Adrenal gland (tissue), 12 donors: ENCODE results near the gene ADGRL1. TPM values are rescaled to one million over a fixed set of nuclear protein-coding genes. Genes with fewer than 3 reads are reported as not detected.
"Not testable (repeated sequence)": the region's sequence is repeated elsewhere in the genome, so short reads cannot be mapped to it uniquely, and the experiment has no call there.

Experiments used
- DNase-seq, 7 donors: peaks; one replicate each; pipeline ENCODE4 v3.0.0-alpha.2; 2019 to 2020
- H3K27ac ChIP-seq, 5 donors: fragments of 200-600 bp; sonication (generic) in 4 of 5; 1 replicate in 3 of 5; 2 replicates in 2 of 5; pipeline versions ENCODE4 v1.5.1 to v1.8.0; 2016 to 2020; ENCODE audit warnings: mild to moderate bottlenecking in 1 of 5
- H3K27me3 ChIP-seq: fragments of 200-600 bp; 2 replicates; pipeline ENCODE4 v1.8.0; 2021
- H3K36me3 ChIP-seq, 2 donors: fragments of 200-600 bp; replicated peaks in 1 of 2; 1 replicate in 1 of 2; 2 replicates in 1 of 2; pipeline versions ENCODE4 v1.5.1 to v1.8.0; 2018 to 2022
- H3K4me1 ChIP-seq, 2 donors: fragments of 200-600 bp; replicated peaks in 1 of 2; 1 replicate in 1 of 2; 2 replicates in 1 of 2; pipeline versions ENCODE4 v1.5.1 to v1.8.0; 2018 to 2021
- H3K4me3 ChIP-seq, 4 donors: fragments of 200-600 bp; sonication (generic) in 3 of 4; one replicate each; pipeline ENCODE4 v1.5.1; 2016 to 2018
- H3K9me3 ChIP-seq, 3 donors: fragments of 200-600 bp; sonication (generic) in 1 of 3; replicated peaks in 1 of 3; 1 replicate in 2 of 3; 2 replicates in 1 of 3; pipeline versions ENCODE4 v1.5.1 to v1.8.0; 2016 to 2021
- CTCF ChIP-seq, 6 experiments: fragments of 450-650 bp in 4 of 6; fragments of 200-600 bp in 2 of 6; sonication (generic) in 1 of 6; IDR thresholded peaks; 1 replicate in 5 of 6; 2 replicates in 1 of 6; pipeline versions ENCODE4 v1.5.1 to v1.8.0; 2016 to 2021; ENCODE audit warnings: antibody characterized with exemption in 6 of 6, mild to moderate bottlenecking in 2 of 6, moderate library complexity in 1 of 6
- POLR2A ChIP-seq, 2 donors: fragments of 450-650 bp; IDR thresholded peaks; one replicate each; pipeline ENCODE4 v1.6.1; 2017; ENCODE audit warnings: antibody characterized with exemption in 2 of 2, mild to moderate bottlenecking in 2 of 2, moderate library complexity in 1 of 2
- WGBS, 4 donors: extraction: QIAGEN DNeasy Blood & Tissue Kit in 2 of 4; methylation state at CpG; one replicate each; pipeline versions ENCODE4 v1.1.5 to v1.1.7; 2013 to 2017; 5-methylcytosine and 5-hydroxymethylcytosine counted together
- intact Hi-C, 2 donors: fragments of 100-400 bp; cut with DNase I; formaldehyde crosslinking; loops; one replicate each; pipeline versions ENCODE4 v1.14.1 to v1.15.0; 2022 to 2023
- polyA plus RNA-seq, 3 donors: library from polyadenylated mRNA; stranded (reverse); fragments of 200-250 nt in 2 of 3; fragments of 350-450 nt in 1 of 3; fragmentation: Illumina TruSeq in 1 of 3; extraction: RNeasy Lipid Tissue Mini Kit (QIAGEN cat#74804) in 1 of 3; gene quantifications; one replicate each; pipeline ENCODE4 v1.2.3, GENCODE V29; 2013 to 2014
- total RNA-seq, 9 donors: library from RNA; depleted of rRNA in 4 of 9; stranded (reverse); fragments of >200 nt in 4 of 9; fragments of 120-200 nt in 1 of 9; fragmentation: NEBNext Ultra II Directional in 1 of 9; extraction: Animal tissue kit (Norgen Biotek cat#: 25700) in 1 of 9; gene quantifications; one replicate each; pipeline versions ENCODE4 v1.1.0 to v1.2.4, GENCODE V29; 2013 to 2023
- donor health status: healthy with polysubstance abuse.
- donor health status: Bipolar disorder and iron deficiency.
- donor health status: DM: yes; HTN: yes; CAD: no.
- donor health status: DM: no; HTN: no; CAD: no.
- donor health status: DM: no; HTN: no; CAD: no.
- donor health status: DM: yes; HTN: yes; CAD: no.

The ADGRL1 gene
- total and polyA plus RNA-seq, 12 donors = 2.2 to 25.7 (median 13.0) TPM

GRCh38 chr19:14214580-14214979, 8.6 kb upstream of the ADGRL1 start:
- intact Hi-C loops = no loop called here
- TF ChIP-seq POLR2A (IDR thresholded peaks at IDR 0.05) = no peak
- TF ChIP-seq CTCF (IDR thresholded peaks at IDR 0.05) = no peak
- Histone ChIP-seq H3K27me3 (peaks cover 4% of the 10 kb centered on the region), H3K27ac (no peak overlapping the region), H3K36me3 (no peaks in the 10 kb centered on the region), H3K4me3 (no peak overlapping the region), H3K4me1 (no peaks in the 10 kb centered on the region), H3K9me3 (no peaks in the 10 kb centered on the region)
- WGBS, 4 donors = 89 to 100% (median 95%) methylated on average over 2 of the region's 2 CpGs
- DNase-seq = no peak

- H3K27me3 ChIP-seq, H3K4me1 ChIP-seq, intact Hi-C loops, H3K27ac ChIP-seq, H3K36me3 ChIP-seq, H3K4me3 ChIP-seq, DNase-seq, H3K9me3 ChIP-seq: not testable (repeated sequence)
- WGBS, 4 donors = 42 to 73% (median 53%) methylated on average over 9 of the region's 9 CpGs
Observed at GRCh38 chr19:14210182-14210581, 4.2 kb upstream of the ADGRL1 start.

GRCh38 chr19:14209401-14209800, 3.4 kb upstream of the ADGRL1 start:
- DNase-seq, H3K4me3 ChIP-seq, H3K4me1 ChIP-seq, H3K36me3 ChIP-seq, intact Hi-C loops, H3K9me3 ChIP-seq, H3K27ac ChIP-seq, H3K27me3 ChIP-seq: not testable (repeated sequence)
- 0 to 3% (median 2%) methylated on average over 2 to 40 of the region's 40 CpGs for WGBS, 4 donors

GRCh38 chr19:14208496-14208895, 2.5 kb upstream of the ADGRL1 start:
- H3K27me3 ChIP-seq, H3K36me3 ChIP-seq, DNase-seq, H3K4me3 ChIP-seq, intact Hi-C loops, H3K4me1 ChIP-seq, H3K9me3 ChIP-seq, H3K27ac ChIP-seq: not testable (repeated sequence)
- 12 to 41% (median 36%) methylated on average over 2 to 9 of the region's 9 CpGs for WGBS, 4 donors

- DNase-seq, H3K4me1 ChIP-seq, H3K9me3 ChIP-seq, intact Hi-C loops, H3K36me3 ChIP-seq, H3K27me3 ChIP-seq: not testable (repeated sequence)
- Histone ChIP-seq H3K4me3 (peak overlapping the region in 1 of 4 donors; percentile 83), H3K27ac (peak overlapping the region in 1 of 5 donors; percentile 79)
- 38 to 50% (median 42%) methylated on average over 1 to 7 of the region's 7 CpGs for WGBS, 4 donors
Observed at GRCh38 chr19:14207796-14208195, 1.8 kb upstream of the ADGRL1 start.

GRCh38 chr19:14206737-14207726, 1.1 kb upstream of the ADGRL1 start:
- H3K9me3 ChIP-seq, H3K4me1 ChIP-seq, H3K27me3 ChIP-seq, intact Hi-C loops, H3K36me3 ChIP-seq: not testable (repeated sequence)
- H3K4me3 ChIP-seq = peak overlapping the region in 2 of 4 donors; percentile 37 to 83
- H3K27ac ChIP-seq = peak overlapping the region in 4 of 5 donors; percentile 43 to 79 (median 58)
- peak; percentile 87 to 96 (median 90) for DNase-seq
- 0 to 2% (median 0%) methylated on average over 46 to 88 of the region's 89 CpGs for WGBS, 4 donors
- peak in 1 of 6 experiments; percentile 47 for TF ChIP-seq CTCF (IDR thresholded peaks at IDR 0.05)
- TF ChIP-seq POLR2A (IDR thresholded peaks at IDR 0.05) = peak; percentile 30 to 97

- H3K27me3 ChIP-seq, intact Hi-C loops, H3K4me1 ChIP-seq, H3K36me3 ChIP-seq, H3K9me3 ChIP-seq, DNase-seq: not testable (repeated sequence)
- Histone ChIP-seq H3K27ac (peak overlapping the region in 1 of 5 donors; percentile 79), H3K4me3 (peak overlapping the region in 2 of 4 donors; percentile 26 to 83)
- WGBS, 4 donors = 0% methylated on average over 1 to 59 of the region's 67 CpGs
Observed at GRCh38 chr19:14206308-14206707, 339 bp upstream of the ADGRL1 start.

GRCh38 chr19:14204676-14205451, 1.1 kb downstream of the ADGRL1 start:
- H3K4me1 ChIP-seq, H3K9me3 ChIP-seq, intact Hi-C loops, H3K36me3 ChIP-seq, H3K27ac ChIP-seq, H3K27me3 ChIP-seq, DNase-seq: not testable (repeated sequence)
- H3K4me3 ChIP-seq = peak overlapping the region in 2 of 4 donors; percentile 26 to 83
- WGBS, 4 donors = 19 to 63% (median 29%) methylated on average over 9 to 28 of the region's 28 CpGs
